Stimulated activated CD8-positive, alpha-beta memory T cell treated with anti-CD3 and anti-CD28 coated beads, Interleukin-7, amount 100 ng/mL, for 1 hour (primary cell): ENCODE measurements around the gene TSPAN5.

Experiments
- DNase-seq, 2 donors: peaks; one replicate each; pipeline ENCODE4 v3.0.0-alpha.2; 2020; ENCODE audit warnings: low read depth in 2 of 2

TSPAN5 gene

DNA sequence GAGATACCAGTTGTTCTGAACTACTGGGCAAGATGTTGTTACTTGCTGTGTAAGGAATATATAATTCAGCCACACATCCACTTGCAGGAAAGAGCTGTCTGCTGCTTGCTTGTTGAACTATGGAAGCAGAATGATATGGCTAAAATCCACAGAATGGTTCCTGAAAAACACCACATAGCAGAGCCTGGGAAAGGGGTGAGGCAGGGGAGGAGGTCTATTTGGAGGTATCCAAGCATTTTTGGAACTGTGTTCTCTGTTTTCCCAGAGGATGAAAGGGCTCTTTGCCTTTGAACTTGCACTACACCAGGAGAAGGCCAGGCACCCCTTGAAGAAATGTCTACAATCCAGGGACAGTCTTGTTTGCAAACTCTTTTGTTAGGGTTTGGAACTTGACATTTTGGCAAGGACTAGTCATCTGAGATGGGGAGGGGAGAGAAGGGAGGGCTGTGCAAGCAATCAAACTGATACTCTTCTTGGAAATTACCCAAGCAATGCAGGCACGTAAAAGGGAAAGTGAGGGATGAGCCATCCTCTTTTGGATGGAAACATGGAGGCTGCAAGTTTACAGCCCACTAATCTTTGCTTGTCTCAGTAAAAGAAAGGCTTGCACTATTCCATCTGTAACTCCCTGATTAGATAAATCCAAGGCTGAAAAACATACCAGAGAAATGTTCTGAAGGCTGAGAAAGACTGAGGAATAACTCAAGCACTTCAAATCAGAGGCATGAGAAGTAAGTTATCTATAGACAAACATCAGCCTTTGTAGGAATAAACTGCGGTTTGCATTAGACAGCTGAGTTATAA, 141.0 kb downstream of the TSPAN5 start:
- no peak for DNase-seq

DNA sequence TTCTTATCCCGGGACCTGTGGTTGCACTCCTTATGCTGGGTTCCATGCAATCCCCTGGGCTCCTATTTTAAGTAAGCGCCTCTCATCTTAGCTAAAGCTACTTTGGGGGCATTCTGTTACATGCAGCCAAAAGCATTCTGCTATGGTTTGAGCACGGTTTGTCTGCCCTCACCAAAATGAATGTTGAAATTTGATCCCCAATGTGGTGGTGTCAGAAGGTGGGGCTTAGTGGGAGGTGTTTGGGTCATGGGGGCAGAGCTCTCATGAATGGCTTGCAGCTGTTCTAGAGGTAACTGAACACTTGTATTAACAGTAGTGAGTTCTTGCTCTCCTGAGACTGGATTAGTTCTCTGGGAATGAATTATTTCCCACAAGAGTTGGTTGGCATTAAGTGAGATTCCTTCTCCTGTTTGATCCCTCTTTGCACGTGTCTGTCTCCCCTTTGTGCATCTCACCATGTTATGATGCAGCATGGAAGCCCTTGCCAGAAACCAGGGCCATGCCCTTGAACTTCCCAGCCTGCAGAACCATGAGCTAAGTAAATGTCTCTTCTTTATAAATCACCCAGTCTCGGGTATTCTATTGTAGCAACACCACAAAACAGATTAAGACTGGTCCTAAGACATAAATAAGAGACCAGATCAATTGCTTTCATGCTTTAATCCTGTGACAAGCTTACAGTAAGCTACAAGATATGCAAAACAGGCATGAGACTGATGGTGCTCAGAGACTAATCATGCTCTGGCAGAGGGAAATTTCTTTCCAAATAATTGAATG, 141.8 kb downstream of the TSPAN5 start:
- DNase-seq: no peak

DNA sequence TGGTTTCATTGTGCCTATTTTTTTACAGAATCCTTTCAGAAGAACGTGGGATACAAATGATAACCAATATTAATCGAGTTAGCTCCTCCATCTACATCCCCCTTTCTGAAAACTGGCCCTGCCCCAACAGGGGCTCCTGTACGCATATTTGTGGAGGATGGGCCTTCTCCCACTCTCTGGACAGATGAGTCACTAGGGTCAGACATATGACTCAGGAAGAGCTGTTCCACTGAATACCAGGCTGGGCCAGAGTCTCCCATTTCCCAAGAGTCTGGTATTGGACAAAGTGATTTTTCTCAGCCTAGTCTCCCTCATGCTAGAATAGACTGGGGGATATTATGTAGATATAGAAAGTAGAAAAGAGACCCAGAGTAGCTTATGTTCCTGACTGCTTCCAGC, 142.4 kb downstream of the TSPAN5 start:
- no peak for DNase-seq

DNA sequence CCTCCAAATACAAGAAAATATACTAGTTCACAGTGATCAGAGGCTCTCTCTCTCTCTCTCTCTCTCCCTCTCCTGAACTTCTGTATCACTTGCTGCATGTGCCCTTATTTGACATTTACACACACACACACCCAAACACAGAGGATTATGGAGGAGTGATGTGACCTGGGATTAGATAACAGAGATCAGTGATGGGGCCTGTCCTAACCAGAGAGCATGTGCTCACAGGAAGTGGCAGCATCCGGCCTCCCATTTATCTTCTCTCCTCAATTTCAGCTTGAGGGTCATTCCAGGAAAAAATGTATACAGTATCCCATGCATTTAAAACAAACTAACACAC, 143.0 kb downstream of the TSPAN5 start:
- DNase-seq: no peak

DNA sequence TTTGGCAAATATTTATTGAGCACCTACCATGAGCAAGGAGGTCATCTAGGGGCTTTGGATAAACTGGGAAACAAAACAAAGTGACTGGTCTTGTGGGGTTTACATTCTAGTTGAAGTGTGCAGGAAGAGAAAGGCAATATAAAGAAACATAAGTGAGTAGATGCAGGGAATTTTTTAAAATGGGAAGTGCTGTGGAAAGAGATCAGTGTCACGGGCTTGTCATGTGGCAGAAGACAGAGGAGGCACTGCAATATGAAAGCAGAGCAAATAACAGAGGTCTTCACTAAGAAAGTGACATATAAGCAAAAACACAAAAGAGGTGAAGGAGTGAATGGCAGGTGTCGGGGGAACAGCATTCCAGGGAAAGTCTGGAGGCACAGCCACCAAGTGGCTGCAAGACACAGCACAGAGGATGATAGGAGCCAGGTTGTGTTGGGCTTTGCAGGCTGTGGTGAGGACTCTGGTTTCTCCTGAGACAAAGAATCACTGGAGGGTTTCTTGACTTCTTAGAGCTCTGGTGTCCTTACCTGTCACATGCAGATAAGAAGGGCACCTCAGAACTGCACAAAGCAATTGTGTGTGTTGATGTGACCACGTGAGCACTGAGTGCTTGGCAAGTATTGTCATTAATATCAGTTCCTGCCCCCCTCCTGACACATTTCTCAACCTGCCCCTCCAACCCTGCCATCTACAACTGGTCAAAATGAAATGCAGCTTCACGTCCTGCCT, 143.5 kb downstream of the TSPAN5 start:
- DNase-seq: no peak

DNA sequence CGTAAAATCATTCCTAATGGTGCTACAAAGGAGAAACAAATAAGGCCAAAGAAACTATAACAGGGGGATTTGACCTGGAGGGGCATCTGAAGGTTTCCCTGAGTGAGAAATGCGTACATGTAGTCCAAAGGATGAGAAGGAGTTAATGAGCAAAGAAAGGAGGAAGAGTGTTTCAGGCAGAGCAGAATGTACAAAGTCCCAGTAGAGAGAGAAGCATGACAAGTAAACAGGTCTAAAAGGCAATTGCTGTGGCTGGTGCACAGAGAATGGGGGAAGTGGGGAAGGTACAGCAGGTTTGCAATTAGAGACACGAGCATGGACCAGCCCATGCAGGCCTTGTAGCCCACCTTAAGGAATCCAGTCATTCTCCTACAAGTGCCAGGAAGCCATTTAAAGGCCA, 145.5 kb downstream of the TSPAN5 start:
- no peak for DNase-seq

DNA sequence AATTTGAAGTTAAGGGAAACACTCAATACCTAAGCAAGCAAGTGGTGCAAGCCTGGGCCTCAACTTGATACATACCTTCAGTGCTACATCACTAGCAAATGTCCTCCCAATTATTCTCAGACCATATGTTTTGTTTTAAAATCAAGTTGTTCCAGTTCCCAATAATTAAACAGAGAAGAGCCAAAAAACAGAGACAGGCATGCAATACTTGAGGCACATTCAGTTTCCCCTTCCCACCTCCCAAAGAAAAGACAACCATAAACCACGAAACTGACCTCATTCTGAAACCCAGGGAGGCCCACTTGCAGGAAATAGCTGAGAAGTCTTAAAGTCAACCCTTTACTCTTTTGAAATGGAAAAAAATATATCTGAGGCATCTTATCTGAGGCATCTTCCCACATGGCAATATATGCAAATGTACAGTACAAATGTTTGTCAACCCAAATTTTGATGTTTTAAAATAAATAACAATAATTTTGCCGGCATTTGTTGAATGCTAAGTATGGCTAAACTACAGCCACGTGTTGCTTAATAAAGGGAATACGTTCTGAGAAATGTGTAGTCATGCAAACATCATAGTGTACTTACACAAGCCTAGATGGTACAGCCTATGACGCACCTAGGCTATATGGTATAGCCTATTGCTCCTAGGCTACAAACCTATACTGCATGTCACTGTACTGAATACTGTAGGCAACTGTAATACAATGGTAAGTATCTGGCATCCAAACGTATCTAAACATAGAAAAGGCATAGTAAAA, 147.5 kb downstream of the TSPAN5 start:
- no peak for DNase-seq

DNA sequence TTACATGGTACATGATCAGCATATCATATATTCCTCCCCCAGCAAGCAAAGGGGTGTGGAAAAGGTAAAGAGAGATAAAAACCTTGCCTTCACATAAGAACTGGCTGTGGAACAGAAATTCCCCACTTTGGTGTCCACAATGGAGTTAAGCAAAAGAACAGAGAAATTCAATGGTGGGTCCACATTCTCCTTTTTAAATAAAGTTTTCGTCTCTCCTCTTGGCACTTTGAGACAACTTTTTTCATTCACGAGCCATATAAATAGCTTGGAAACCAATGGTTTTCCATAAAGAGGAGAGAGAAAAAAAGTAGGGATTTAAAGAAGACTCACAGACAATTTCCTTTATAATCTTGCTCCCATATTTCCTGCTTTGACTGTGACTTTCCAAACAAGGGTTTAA, 148.1 kb downstream of the TSPAN5 start:
- no peak for DNase-seq

DNA sequence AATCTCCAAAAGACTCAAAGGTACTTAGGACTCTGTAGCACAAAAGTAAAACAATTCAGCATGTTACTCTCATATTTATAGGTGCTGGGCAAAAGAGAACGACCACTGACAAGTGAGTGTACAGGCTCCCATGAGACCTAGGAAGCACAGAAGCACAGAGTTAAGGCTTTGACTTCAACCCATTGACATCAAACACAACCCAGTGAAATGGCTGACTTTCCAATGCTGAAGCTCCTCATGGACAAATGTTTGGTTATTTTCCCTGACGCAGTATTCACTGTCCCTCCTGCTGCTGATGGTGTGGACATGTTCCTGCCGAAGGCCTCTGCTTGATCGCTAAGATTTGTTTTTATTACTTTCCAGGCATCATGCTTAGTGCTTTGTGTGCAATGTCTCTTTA, 148.7 kb downstream of the TSPAN5 start:
- no peak for DNase-seq

DNA sequence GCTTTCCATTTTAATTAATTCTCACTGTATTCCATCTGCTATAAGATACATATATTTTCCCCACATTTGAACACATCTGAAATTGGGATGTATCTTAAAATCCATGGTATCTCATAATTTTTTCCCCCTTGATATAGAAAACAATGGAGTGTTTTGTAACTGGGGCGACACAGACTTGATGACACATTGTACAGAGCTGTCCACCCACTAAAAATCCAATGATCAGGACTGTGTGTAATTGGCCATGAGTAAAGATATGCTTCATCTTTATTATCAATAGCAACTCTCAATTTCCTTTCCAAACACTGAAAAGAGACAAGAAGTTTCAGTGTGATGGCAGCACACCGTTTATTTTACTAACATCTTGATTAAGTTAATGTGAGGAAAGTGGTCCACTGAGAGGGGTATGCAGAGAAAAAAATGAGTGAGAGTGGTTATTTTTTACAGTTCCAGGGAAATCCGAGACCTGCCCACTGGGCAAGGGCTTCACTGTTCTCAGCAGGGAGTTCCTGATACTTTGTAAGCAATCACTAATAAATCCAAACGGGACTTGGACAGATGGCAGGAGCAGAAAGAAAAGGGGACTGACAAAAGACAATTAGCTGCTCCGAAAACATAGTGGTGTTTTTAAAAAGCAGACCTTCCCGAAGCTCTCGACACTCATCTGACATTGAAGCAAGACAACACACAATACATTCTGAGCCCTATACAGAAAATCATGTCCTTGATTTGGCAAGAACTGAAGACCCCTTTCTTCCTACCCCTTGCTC, 149.4 kb downstream of the TSPAN5 start:
- DNase-seq: no peak

DNA sequence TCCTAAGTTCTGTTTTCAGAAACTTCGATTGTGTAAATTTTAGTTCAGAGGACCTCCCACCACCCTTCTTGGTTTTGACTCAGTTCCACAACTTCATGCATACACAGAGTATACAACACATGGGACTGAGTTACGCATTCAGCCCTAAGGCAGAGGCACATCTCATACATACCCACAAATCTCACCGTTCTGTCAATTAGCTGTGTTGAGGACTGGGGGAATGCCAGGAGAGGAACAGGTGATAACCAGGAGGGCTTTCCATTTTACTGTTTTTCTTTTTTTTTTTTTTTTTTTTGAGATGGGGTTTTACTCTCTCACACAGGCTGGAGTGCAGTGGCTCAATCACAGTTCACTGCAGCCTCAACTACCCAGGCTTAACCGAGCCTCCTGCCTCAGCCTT, 150.2 kb downstream of the TSPAN5 start:
- no peak for DNase-seq

DNA sequence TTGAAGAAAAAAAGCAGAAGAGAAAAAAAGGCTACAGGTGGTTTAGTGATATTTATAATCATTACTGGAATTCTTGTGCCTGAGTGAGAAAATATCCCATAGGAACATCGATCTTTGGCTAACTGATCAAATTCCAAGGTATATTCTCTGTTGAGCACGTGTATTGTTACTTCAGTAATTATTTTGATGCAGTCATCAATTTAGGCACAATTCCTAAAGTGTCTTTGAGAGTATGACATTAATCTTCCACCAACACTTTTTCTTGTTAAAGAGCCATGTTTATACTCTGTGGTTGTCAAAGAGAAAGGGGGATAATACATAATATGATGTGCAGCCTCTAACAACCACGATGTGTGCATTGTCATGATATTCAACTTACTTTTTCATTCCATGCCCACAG, 151.1 kb downstream of the TSPAN5 start:
- no peak for DNase-seq

DNA sequence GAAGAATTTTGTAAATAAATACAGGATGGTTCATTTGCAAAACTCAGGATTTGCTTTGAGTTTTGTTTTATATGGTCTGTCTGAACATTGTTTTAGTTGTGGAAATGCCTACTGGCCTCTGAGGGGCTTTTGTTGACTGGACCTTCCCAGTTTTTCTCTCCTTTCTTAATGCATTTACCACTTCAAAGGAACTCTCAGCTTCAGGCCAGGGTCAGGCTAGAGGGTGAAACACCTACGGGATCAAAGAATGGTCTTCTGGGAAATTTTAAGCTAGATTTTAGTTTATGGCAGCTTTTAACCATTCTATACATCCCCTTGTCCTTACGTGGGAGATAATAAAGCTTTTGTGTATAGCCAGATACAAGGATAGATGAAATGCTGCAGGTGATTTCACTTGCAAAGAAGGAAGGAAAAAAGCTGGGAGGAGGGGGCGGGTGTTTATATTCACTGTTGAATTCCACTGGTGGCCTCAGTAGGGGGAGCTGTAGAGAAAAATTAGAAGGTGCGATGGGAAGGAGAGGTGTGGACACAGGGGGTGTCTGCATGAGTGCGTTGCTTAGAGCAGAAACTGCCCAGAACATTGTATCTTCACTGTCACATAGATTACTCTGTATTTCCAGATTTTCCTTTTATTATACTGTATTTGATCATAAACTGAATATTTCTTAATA, 151.8 kb downstream of the TSPAN5 start:
- no peak for DNase-seq

DNA sequence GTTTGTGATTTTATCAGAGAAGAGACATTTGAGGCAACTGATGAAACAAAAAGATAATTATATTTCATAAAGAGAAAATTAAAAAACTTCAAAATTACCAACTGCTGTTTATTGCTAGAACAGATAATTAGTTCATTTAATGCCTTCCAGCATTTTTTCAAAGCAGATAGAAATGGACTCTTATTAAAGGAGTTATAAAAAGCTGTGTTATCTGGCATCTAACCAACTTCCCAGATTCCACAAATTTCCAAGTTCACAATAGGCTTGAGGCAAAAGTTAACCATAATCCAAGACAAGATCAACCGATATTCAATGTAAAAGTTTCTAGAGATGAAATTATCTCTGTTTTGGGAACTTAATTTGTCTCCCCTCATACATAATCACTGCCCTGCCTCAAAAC, 152.4 kb downstream of the TSPAN5 start:
- no peak for DNase-seq

DNA sequence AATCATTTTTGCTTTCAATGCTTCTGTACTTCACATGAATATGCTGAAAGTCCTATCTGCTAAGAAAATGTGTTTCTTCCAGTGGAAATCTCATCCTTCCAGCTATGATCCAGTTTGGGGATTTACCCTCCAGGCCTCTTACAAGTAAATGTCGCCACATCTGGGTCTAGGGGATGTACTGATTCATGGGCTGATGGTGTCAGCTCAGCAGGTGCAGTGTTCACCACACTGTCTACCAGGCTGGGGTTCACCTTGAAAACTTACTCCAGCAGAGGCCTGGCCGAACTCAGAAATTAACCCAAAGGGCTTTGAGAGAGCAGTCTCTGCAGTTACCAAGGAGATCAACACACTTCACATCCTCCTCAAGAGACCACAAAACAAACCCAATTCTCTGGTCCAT, 154.3 kb downstream of the TSPAN5 start:
- no peak for DNase-seq

DNA sequence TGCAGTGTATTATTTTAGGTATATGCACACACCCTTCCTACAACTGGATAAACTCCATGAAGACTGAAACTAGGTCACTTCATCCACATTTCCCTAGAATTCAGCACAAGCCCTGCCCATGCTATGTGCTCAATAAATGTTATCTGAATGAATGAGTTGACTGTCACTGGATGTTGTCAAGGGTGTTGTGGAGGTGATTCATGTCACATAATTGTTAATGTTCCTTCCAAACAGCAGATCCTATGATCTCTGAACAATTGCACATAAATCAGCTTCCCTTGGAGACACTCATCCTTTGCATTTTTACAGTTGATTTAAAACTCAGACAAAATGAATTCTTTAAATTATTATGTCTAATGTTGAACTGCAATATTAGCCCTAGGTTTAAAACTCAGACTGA, 154.7 kb downstream of the TSPAN5 start:
- no peak for DNase-seq

DNA sequence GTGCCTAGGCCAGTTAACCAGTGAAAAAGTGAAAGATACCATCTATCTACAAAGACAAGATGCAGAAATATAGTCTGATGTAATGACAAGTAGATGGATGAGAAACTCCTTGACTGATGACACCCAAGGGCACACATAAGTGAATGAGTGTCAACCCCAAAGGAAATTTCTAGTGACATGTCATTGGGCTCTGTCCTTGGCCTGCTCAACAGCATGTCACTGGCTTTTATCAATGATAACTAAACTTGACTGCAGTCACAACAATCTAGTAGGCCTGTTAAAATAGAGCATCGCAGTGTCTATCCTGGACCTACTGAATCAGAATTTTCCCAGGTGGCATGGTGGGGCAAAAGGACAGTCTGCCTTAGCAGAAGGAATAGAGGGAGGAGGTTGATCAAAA, 155.8 kb downstream of the TSPAN5 start:
- DNase-seq: no peak

DNA sequence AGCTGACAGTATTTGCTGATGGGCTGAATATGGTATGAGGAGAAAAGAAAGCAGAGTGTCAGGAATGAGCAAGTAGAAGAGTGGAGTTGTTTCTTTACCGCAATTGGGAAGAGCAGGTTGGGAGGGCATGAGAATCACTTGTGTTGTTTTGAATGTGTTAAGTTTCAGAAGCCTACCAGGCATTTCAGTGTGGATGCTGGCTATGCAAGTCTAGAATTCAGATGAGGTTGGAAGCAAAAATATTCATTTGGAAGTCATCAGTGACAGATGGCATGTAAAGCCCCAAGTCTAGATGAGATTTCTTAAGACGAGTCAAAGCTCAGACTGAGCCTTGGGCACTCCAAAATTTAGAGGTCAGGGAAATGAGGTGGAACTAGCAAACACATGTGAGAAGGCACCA, 156.4 kb downstream of the TSPAN5 start:
- DNase-seq: no peak

DNA sequence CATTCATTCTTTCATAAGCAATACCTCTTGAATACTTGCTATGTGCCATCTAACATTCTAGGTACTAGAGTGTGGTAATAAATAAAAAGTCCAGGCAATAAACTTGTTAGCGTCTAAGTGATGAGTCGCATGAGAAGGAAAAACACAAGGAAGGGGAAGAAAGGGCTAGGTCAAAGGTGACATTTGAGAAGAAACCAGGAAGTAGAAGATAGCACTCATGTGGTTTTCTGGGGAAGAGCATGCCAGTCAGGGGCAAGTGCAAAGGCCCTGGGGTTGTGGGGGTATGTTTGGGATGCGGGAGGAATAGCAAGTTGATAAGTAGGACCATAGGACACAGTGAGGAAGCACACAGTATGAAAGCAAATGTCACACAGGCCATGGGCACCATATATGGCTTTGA, 157.0 kb downstream of the TSPAN5 start:
- DNase-seq: no peak

DNA sequence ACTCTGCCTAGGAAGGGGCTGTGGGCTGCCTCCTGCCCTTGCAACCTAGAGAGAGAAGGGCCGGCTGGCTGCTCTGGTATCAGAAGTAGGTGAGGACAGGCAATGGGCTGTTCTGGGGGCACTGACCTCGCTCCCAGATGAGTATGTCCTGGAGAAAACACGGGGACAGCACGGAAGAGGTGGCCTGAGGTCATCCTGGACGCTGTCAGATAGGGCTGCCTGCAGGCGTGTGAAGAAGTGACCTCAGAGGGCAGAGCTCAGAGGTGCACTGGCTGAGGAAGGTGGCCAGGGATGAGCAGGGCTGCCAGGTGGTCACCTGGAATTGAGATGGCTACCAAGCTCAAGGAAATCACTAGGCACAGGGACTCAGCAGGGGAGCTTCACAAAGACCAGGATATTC, 159.6 kb downstream of the TSPAN5 start:
- no peak for DNase-seq
